ENCODE measurements around the gene NTSR2. TPM values are rescaled to one million over a fixed set of nuclear protein-coding genes. Genes with fewer than 3 reads are reported as not detected.

Gene NTSR2
- total and polyA plus RNA-seq, 2 experiments from 2014 or later: 0.10 TPM; not detected in 1

DNA sequence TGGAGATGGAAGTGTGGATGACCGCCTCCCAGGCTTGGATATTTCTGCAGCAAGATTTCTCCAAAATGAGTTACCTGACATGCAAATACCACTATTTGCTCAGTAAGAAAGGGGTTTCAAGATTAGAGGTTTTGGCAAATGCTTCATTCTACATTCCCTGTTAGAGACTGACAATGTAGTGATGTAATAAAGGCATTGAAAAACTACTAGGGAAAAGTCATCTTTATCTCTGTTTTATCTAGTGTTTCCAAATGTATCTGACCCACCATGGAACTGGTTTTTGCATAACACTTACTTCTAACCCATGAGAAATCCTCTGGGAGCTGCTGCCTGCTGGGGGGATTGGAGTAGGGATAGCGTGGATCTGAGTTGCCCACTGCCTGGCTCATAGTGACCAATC, 33.0 kb upstream of the NTSR2 start:
- Histone ChIP-seq H3F3A (replicated peaks; ENCODE audit: low read depth) (no peaks in the 10 kb centered on the region), H2AFZ (no peak overlapping the region), H3K79me2 (replicated peaks; ENCODE audit: insufficient read depth) (no peaks in the 10 kb centered on the region), H3K4me1 (ENCODE audit: insufficient read depth) (no peaks in the 10 kb centered on the region), H3K4me3 (no peak overlapping the region), H3K4me2 (no peak overlapping the region), H3K9me2 (ENCODE audit: insufficient read depth) (0 out of 2 replicates have a peak, but pooled peaks cover 4% of the 10 kb centered on the region), H3K27ac (ENCODE audit: low read depth) (no peak overlapping the region), H4K20me1 (replicated peaks; ENCODE audit: insufficient read depth) (no peaks in the 10 kb centered on the region), H3K36me3 (ENCODE audit: insufficient read depth) (no peaks in the 10 kb centered on the region), H3K27me3 (ENCODE audit: insufficient read depth) (no peaks in the 10 kb centered on the region)
- Mint-ChIP-seq H3K27me3 (ENCODE audit: insufficient read depth, low read depth, poor library complexity) (peaks cover 2% of the 10 kb centered on the region), H3K36me3 (ENCODE audit: low read depth) (peaks cover 4% of the 10 kb centered on the region; the same call in 1 of the 3 replicates), H3K27ac (no peak overlapping the region), H3K4me3 (no peak overlapping the region), H3K4me1 (no peaks in the 10 kb centered on the region; the same call in 2 of the 3 replicates), H3K9me3 (peaks cover 5% of the 10 kb centered on the region)
- ATAC-seq: no peak
- TF ChIP-seq JUNB (IDR thresholded peaks at IDR 0.05; ENCODE audit: unreplicated experiment): no peak
- no peak for TF ChIP-seq CREB1 (CRISPR knock-in tag; IDR thresholded peaks at IDR 0.05; ENCODE audit: low read depth)
- TF ChIP-seq, protein P1, sequence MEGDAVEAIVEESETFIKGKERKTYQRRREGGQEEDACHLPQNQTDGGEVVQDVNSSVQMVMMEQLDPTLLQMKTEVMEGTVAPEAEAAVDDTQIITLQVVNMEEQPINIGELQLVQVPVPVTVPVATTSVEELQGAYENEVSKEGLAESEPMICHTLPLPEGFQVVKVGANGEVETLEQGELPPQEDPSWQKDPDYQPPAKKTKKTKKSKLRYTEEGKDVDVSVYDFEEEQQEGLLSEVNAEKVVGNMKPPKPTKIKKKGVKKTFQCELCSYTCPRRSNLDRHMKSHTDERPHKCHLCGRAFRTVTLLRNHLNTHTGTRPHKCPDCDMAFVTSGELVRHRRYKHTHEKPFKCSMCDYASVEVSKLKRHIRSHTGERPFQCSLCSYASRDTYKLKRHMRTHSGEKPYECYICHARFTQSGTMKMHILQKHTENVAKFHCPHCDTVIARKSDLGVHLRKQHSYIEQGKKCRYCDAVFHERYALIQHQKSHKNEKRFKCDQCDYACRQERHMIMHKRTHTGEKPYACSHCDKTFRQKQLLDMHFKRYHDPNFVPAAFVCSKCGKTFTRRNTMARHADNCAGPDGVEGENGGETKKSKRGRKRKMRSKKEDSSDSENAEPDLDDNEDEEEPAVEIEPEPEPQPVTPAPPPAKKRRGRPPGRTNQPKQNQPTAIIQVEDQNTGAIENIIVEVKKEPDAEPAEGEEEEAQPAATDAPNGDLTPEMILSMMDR (conservative IDR thresholded peaks at IDR 0.05; ENCODE audit: low read depth in 2 of 2): no peak
- TF ChIP-seq, protein P2, sequence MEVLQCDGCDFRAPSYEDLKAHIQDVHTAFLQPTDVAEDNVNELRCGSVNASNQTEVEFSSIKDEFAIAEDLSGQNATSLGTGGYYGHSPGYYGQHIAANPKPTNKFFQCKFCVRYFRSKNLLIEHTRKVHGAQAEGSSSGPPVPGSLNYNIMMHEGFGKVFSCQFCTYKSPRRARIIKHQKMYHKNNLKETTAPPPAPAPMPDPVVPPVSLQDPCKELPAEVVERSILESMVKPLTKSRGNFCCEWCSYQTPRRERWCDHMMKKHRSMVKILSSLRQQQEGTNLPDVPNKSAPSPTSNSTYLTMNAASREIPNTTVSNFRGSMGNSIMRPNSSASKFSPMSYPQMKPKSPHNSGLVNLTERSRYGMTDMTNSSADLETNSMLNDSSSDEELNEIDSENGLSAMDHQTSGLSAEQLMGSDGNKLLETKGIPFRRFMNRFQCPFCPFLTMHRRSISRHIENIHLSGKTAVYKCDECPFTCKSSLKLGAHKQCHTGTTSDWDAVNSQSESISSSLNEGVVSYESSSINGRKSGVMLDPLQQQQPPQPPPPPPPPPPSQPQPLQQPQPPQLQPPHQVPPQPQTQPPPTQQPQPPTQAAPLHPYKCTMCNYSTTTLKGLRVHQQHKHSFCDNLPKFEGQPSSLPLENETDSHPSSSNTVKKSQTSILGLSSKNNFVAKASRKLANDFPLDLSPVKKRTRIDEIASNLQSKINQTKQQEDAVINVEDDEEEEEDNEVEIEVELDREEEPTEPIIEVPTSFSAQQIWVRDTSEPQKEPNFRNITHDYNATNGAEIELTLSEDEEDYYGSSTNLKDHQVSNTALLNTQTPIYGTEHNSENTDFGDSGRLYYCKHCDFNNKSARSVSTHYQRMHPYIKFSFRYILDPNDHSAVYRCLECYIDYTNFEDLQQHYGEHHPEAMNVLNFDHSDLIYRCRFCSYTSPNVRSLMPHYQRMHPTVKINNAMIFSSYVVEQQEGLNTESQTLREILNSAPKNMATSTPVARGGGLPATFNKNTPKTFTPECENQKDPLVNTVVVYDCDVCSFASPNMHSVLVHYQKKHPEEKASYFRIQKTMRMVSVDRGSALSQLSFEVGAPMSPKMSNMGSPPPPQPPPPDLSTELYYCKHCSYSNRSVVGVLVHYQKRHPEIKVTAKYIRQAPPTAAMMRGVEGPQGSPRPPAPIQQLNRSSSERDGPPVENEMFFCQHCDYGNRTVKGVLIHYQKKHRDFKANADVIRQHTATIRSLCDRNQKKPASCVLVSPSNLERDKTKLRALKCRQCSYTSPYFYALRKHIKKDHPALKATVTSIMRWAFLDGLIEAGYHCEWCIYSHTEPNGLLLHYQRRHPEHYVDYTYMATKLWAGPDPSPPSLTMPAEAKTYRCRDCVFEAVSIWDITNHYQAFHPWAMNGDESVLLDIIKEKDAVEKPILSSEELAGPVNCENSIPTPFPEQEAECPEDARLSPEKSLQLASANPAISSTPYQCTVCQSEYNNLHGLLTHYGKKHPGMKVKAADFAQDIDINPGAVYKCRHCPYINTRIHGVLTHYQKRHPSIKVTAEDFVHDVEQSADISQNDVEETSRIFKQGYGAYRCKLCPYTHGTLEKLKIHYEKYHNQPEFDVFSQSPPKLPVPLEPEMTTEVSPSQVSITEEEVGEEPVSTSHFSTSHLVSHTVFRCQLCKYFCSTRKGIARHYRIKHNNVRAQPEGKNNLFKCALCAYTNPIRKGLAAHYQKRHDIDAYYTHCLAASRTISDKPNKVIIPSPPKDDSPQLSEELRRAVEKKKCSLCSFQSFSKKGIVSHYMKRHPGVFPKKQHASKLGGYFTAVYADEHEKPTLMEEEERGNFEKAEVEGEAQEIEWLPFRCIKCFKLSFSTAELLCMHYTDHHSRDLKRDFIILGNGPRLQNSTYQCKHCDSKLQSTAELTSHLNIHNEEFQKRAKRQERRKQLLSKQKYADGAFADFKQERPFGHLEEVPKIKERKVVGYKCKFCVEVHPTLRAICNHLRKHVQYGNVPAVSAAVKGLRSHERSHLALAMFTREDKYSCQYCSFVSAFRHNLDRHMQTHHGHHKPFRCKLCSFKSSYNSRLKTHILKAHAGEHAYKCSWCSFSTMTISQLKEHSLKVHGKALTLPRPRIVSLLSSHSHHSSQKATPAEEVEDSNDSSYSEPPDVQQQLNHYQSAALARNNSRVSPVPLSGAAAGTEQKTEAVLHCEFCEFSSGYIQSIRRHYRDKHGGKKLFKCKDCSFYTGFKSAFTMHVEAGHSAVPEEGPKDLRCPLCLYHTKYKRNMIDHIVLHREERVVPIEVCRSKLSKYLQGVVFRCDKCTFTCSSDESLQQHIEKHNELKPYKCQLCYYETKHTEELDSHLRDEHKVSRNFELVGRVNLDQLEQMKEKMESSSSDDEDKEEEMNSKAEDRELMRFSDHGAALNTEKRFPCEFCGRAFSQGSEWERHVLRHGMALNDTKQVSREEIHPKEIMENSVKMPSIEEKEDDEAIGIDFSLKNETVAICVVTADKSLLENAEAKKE (CRISPR knock-in tag; IDR thresholded peaks at IDR 0.05): no peak
- no peak for TF ChIP-seq EZH2 (IDR thresholded peaks at IDR 0.05; ENCODE audit: low read depth, unreplicated experiment)
- TF ChIP-seq, protein P3, sequence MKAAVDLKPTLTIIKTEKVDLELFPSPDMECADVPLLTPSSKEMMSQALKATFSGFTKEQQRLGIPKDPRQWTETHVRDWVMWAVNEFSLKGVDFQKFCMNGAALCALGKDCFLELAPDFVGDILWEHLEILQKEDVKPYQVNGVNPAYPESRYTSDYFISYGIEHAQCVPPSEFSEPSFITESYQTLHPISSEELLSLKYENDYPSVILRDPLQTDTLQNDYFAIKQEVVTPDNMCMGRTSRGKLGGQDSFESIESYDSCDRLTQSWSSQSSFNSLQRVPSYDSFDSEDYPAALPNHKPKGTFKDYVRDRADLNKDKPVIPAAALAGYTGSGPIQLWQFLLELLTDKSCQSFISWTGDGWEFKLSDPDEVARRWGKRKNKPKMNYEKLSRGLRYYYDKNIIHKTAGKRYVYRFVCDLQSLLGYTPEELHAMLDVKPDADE (IDR thresholded peaks at IDR 0.05): no peak
- no peak for TF ChIP-seq ZNF331 (CRISPR knock-in tag; IDR thresholded peaks at IDR 0.05; ENCODE audit: low read depth)
- TF ChIP-seq POLR2AphosphoS5 (IDR thresholded peaks at IDR 0.05; ENCODE audit: low read depth): no peak
- TF ChIP-seq, protein P4, sequence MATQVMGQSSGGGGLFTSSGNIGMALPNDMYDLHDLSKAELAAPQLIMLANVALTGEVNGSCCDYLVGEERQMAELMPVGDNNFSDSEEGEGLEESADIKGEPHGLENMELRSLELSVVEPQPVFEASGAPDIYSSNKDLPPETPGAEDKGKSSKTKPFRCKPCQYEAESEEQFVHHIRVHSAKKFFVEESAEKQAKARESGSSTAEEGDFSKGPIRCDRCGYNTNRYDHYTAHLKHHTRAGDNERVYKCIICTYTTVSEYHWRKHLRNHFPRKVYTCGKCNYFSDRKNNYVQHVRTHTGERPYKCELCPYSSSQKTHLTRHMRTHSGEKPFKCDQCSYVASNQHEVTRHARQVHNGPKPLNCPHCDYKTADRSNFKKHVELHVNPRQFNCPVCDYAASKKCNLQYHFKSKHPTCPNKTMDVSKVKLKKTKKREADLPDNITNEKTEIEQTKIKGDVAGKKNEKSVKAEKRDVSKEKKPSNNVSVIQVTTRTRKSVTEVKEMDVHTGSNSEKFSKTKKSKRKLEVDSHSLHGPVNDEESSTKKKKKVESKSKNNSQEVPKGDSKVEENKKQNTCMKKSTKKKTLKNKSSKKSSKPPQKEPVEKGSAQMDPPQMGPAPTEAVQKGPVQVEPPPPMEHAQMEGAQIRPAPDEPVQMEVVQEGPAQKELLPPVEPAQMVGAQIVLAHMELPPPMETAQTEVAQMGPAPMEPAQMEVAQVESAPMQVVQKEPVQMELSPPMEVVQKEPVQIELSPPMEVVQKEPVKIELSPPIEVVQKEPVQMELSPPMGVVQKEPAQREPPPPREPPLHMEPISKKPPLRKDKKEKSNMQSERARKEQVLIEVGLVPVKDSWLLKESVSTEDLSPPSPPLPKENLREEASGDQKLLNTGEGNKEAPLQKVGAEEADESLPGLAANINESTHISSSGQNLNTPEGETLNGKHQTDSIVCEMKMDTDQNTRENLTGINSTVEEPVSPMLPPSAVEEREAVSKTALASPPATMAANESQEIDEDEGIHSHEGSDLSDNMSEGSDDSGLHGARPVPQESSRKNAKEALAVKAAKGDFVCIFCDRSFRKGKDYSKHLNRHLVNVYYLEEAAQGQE (IDR thresholded peaks at IDR 0.05; ENCODE audit: unreplicated experiment): no peak
- TF ChIP-seq STAT1 (IDR thresholded peaks at IDR 0.05; ENCODE audit: unreplicated experiment): no peak
- TF ChIP-seq EZH2phosphoT487 (IDR thresholded peaks at IDR 0.05; ENCODE audit: unreplicated experiment): no peak
- no peak for TF ChIP-seq ZNF114 (CRISPR knock-in tag; IDR thresholded peaks at IDR 0.05)
- no peak for TF ChIP-seq NANOG (IDR thresholded peaks at IDR 0.05; ENCODE audit: borderline replicate concordance)
- no peak for DNase-seq (ENCODE audit: low spot score)
